WERI-Rb-1 (cell line): ENCODE data around the gene TRAPPC3.

ENCODE experiments used
- DNase-seq: peaks from one replicate; pipeline ENCODE4 v3.0.0-alpha.2; 2020
- H3K27ac ChIP-seq: fragments of 250-450 bp; sonication (Bioruptor Pico); 2 replicates; pipeline ENCODE4 v1.5.1; 2020; ENCODE audit warnings: mild to moderate bottlenecking, moderate library complexity
- H3K27me3 ChIP-seq: fragments of 250-450 bp; sonication (Bioruptor Pico); 2 replicates; pipeline ENCODE4 v1.5.1; 2021; ENCODE audit warnings: mild to moderate bottlenecking, low read depth, moderate library complexity; ENCODE audit not compliant: insufficient read depth, severe bottlenecking
- H3K36me3 ChIP-seq: fragments of 250-450 bp; sonication (Bioruptor Pico); 2 replicates; pipeline ENCODE4 v1.5.1; 2020; ENCODE audit warnings: mild to moderate bottlenecking, moderate library complexity
- H3K4me3 ChIP-seq: 2 replicates; pipeline ENCODE4 v1.5.1; 2011; ENCODE audit warnings: low read depth, mild to moderate bottlenecking, control low read depth, low read length
- H3K9me3 ChIP-seq: fragments of 250-450 bp; sonication (Bioruptor Pico); 2 replicates; pipeline ENCODE4 v1.5.1; 2021; ENCODE audit warnings: mild to moderate bottlenecking, moderate library complexity; ENCODE audit not compliant: severe bottlenecking
- CTCF ChIP-seq: IDR thresholded peaks from 2 replicates; pipeline ENCODE4 v1.5.1; 2011; ENCODE audit warnings: low read depth, mild to moderate bottlenecking, control low read depth, inconsistent platforms, low read length

TRAPPC3 gene

GRCh38 chr1:36157973-36158826 lies 8.9 kb upstream of the TRAPPC3 start:
- H3K36me3 ChIP-seq = peaks cover 37% of the 10 kb centered on the region
- no peaks in the 10 kb centered on the region for H3K9me3 ChIP-seq
- no peak for TF ChIP-seq CTCF
- peak overlapping the region; percentile 97 for H3K27ac ChIP-seq
- DNase-seq = no peak
- H3K27me3 ChIP-seq = no peaks in the 10 kb centered on the region
- no peak overlapping the region; the same call in 1 of the 2 replicates for H3K4me3 ChIP-seq

DNA sequence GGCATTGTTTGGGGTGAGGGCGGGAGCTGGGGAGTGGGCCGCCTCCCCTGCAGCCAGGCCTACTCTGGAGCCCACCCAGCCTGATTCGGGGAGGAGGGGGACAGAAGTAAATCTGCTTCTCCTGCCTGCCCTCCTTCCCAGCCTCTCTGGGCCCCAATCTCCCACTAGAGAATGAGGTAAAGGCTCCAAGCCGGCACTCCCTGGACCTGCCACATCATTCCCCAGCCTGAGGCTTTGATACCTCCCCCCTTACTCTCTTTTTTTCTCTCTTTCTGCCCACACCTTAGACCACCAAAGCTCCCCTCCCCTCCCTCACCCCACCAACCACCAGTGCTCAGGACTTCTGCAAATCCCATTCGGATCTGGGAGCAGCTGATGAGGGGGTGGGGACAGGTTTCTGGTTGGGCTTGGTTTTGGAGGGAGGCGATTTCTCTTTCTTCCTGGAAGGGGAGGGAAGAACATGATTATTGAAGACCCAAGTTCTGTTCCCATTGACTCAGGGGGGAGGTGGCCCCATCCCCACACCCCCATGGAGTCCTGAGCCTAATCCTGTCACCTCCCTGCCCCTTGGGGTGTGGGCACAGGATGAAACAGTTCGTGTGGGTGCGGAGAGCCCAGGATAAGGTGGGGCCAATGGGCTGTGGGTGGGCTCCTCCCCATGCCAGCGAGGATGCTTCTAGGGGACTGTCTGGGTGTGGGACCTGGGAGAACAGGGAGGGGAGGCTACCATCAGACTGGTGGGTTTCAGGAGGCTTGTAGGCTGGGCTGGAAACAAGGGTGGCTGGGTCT lies 8.0 kb upstream of the TRAPPC3 start:
- peaks cover 35% of the 10 kb centered on the region for H3K36me3 ChIP-seq
- H3K27me3 ChIP-seq = no peaks in the 10 kb centered on the region
- H3K4me3 ChIP-seq = peak overlapping the region; percentile 88
- no peaks in the 10 kb centered on the region for H3K9me3 ChIP-seq
- peak; percentile 53 for DNase-seq
- TF ChIP-seq CTCF = no peak
- H3K27ac ChIP-seq = peak overlapping the region; percentile 97

GRCh38 chr1:36156329-36157114 lies 7.2 kb upstream of the TRAPPC3 start:
- H3K27me3 ChIP-seq = no peaks in the 10 kb centered on the region
- peak; percentile 89 for DNase-seq
- peak overlapping the region; percentile 97 for H3K27ac ChIP-seq
- no peak for TF ChIP-seq CTCF
- H3K36me3 ChIP-seq = peaks cover 32% of the 10 kb centered on the region
- no peaks in the 10 kb centered on the region for H3K9me3 ChIP-seq
- peak overlapping the region; percentile 88 for H3K4me3 ChIP-seq

- Histone ChIP-seq H3K9me3 (no peaks in the 10 kb centered on the region), H3K27ac (peak within 1 kb of the TSS; percentile 97), H3K4me3 (peak within 1 kb of the TSS; percentile 88), H3K36me3 (peaks cover 32% of the 10 kb centered on the region), H3K27me3 (no peaks in the 10 kb centered on the region)
- no peak for TF ChIP-seq CTCF
- peak; percentile 76 for DNase-seq
Measured at GRCh38 chr1:36155408-36156328, 6.4 kb upstream of the TRAPPC3 start, which contains the start of gene MAP7D1. TSS of gene MAP7D1 (plus strand) at chr1:36156160. CDS start at chr1:36156418, 258 bp downstream.
